ENCODE measurements around the gene NTRK3. TPM values are rescaled to one million over a fixed set of nuclear protein-coding genes. Genes with fewer than 3 reads are reported as not detected.

The NTRK3 gene
- total RNA-seq, 2 donors from 2014 or later: 4.2 to 7.2 TPM

DNA sequence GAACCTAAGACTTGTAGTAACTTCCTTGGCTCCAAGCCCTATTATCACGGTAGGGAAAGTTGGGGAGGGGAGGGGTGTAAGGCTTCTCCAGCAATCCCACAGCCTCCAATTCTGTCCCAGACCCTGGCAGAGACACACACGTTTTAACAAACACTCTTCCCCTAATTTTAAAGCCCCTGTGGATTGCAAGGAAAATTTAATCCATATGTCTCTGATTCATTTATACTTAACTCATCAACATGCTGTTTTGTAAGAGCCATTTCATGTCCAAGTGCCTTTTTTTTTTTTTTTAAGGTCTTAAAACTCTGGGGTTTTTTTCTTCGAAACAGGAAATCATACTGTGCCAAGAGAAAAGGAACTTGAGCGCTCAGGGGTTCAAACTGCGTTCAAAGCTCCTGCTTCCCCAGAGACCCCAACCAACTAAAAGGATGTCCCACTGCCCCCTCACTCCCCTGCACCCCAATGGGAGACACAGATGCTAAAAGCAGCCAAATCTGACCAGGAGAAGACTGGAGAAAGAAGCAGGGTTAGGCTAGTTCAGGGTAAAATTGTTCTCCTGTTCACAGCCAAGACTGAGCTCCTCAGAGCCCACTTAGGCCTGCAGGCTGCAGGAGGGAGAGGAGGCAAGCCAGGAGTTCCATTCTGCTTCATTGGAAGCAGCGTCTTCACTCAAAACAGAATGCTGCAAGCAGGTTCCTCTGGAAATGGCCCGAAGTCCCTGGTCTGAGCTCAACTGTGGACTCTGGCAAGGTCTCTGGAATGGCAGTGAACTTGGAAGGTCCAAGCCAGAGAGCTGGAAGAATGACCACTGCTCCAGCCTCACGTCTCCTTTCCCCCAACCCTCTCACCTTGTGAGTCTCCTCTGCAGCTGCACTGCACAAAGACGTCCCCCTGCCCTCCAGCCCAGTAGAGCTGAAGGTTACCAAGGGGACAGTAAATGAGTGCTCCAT lies 172.5 kb downstream of the NTRK3 start:
- intact Hi-C loops (cut with DNase I): no loop called here
- no peak overlapping the region for H3K4me3 ChIP-seq
- H3K27me3 ChIP-seq (replicated peaks; ENCODE audit: insufficient read depth): no peaks in the 10 kb centered on the region
- no peaks in the 10 kb centered on the region for H3K4me1 ChIP-seq (replicated peaks)
- H3K9me3 ChIP-seq: no peaks in the 10 kb centered on the region
- TF ChIP-seq, protein P1, sequence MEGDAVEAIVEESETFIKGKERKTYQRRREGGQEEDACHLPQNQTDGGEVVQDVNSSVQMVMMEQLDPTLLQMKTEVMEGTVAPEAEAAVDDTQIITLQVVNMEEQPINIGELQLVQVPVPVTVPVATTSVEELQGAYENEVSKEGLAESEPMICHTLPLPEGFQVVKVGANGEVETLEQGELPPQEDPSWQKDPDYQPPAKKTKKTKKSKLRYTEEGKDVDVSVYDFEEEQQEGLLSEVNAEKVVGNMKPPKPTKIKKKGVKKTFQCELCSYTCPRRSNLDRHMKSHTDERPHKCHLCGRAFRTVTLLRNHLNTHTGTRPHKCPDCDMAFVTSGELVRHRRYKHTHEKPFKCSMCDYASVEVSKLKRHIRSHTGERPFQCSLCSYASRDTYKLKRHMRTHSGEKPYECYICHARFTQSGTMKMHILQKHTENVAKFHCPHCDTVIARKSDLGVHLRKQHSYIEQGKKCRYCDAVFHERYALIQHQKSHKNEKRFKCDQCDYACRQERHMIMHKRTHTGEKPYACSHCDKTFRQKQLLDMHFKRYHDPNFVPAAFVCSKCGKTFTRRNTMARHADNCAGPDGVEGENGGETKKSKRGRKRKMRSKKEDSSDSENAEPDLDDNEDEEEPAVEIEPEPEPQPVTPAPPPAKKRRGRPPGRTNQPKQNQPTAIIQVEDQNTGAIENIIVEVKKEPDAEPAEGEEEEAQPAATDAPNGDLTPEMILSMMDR (IDR thresholded peaks at IDR 0.05): no peak
- TF ChIP-seq POLR2A (IDR thresholded peaks at IDR 0.05) (no peak), POLR2AphosphoS5 (IDR thresholded peaks at IDR 0.05) (no peak)
- DNase-seq (ENCODE audit: low spot score): no peak
- H3K36me3 ChIP-seq: no peaks in the 10 kb centered on the region
- WGBS: 37% methylated on average over 9 of the region's 9 CpGs
- H3K27ac ChIP-seq: peak overlapping the region in 1 of 2 donors; percentile 5

DNA sequence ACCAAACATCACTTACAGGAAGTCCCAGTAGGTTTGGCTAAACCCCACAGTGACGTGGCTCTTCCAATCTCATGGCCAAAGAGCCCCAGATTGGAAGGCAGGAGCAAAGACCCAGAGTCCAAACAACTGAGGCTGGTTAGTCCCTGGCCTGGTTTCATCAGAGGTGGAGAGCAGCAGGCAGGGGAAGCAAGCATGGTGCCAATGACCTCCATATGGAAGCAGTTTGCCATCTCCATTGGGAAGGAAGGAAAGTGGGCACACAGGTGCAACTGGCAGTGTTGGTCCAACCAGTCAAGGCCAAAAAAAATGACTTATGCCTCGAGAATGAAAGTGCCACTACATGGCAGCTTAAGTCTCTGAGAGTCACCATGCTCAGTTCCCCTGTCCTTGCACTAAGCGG lies 175.9 kb downstream of the NTRK3 start:
- Histone ChIP-seq H3K27ac (no peak overlapping the region), H3K4me1 (replicated peaks) (no peaks in the 10 kb centered on the region), H3K27me3 (replicated peaks; ENCODE audit: insufficient read depth) (no peaks in the 10 kb centered on the region), H3K36me3 (no peaks in the 10 kb centered on the region), H3K9me3 (no peaks in the 10 kb centered on the region), H3K4me3 (no peak overlapping the region)
- TF ChIP-seq POLR2AphosphoS5 (IDR thresholded peaks at IDR 0.05) (no peak), POLR2A (IDR thresholded peaks at IDR 0.05) (no peak)
- TF ChIP-seq, protein P1 (IDR thresholded peaks at IDR 0.05): no peak
- no peak for DNase-seq (ENCODE audit: low spot score)
- intact Hi-C loops (cut with DNase I): no loop called here
- 90% methylated on average over 3 of the region's 3 CpGs for WGBS

GRCh38 chr15:88077296-88078020 lies 179.1 kb downstream of the NTRK3 start:
- Histone ChIP-seq H3K27me3 (replicated peaks; ENCODE audit: insufficient read depth) (no peaks in the 10 kb centered on the region), H3K4me3 (no peak overlapping the region), H3K9me3 (no peaks in the 10 kb centered on the region), H3K27ac (no peak overlapping the region), H3K36me3 (no peaks in the 10 kb centered on the region), H3K4me1 (replicated peaks) (no peaks in the 10 kb centered on the region)
- TF ChIP-seq POLR2A (IDR thresholded peaks at IDR 0.05) (no peak), POLR2AphosphoS5 (IDR thresholded peaks at IDR 0.05) (no peak)
- TF ChIP-seq, protein P1 (IDR thresholded peaks at IDR 0.05): no peak
- DNase-seq (ENCODE audit: low spot score): no peak
- WGBS: 43% methylated on average over 12 of the region's 12 CpGs
- intact Hi-C loops (cut with DNase I): no loop called here

DNA sequence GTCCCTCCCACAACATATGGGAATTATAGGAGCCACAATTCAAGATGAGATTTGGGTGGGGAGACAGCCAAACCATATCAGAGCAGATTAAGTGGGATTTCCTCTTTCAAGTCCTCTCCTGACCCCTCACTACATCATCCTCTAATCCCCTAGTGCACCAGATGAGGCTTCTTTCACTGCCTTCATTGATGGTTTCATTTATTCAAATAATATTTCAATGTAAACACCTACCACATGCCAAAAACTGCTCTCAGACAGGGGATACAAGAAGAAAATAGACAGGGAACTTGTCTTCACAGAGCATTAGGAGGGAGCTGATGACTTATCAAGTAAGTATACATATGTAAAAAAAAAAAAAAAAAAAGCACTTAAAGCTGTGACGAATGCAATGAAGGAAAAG lies 180.2 kb downstream of the NTRK3 start:
- intact Hi-C loops (cut with DNase I): no loop called here
- Histone ChIP-seq H3K27ac (no peak overlapping the region), H3K36me3 (no peaks in the 10 kb centered on the region), H3K4me1 (replicated peaks) (no peaks in the 10 kb centered on the region), H3K9me3 (no peaks in the 10 kb centered on the region), H3K4me3 (no peak overlapping the region), H3K27me3 (replicated peaks; ENCODE audit: insufficient read depth) (no peaks in the 10 kb centered on the region)
- TF ChIP-seq POLR2AphosphoS5 (IDR thresholded peaks at IDR 0.05) (no peak), POLR2A (IDR thresholded peaks at IDR 0.05) (no peak)
- TF ChIP-seq, protein P1 (IDR thresholded peaks at IDR 0.05): no peak
- WGBS: 86% methylated on average over 1 of the region's 1 CpG
- no peak for DNase-seq (ENCODE audit: low spot score)

All from prostate gland (tissue), 2 donors.